ENCODE measurements around the gene AP3B1. TPM values are rescaled to one million over a fixed set of nuclear protein-coding genes. Genes with fewer than 3 reads are reported as not detected.

Gene AP3B1
- total RNA-seq, 1 experiment from 2014 or later, result 41.8 TPM

GRCh38 chr5:77958642-77959330 is 335.7 kb downstream of the AP3B1 start:
- H3K4ac ChIP-seq (ENCODE audit: low read depth, low read length), result no peak overlapping the region
- WGBS (ENCODE audit: extremely low coverage, insufficient read length, low lambda C conversion rate), result no CpG with 5 or more reads among the region's 12 CpGs
- no peak overlapping the region for H3K9ac ChIP-seq (ENCODE audit: extremely low read depth, insufficient read length, low read length)
- no peak overlapping the region for H2BK5ac ChIP-seq (ENCODE audit: insufficient read length, low read length)
- no peak overlapping the region for H3K23ac ChIP-seq (ENCODE audit: insufficient read length, low read depth, low read length)
- H3K4me1 ChIP-seq (ENCODE audit: insufficient read depth, low read length), result peaks cover 8% of the 10 kb centered on the region; the same call in 1 of the 2 replicates
- no peak overlapping the region for H2AFZ ChIP-seq (ENCODE audit: low read length)
- no peak overlapping the region for H3K14ac ChIP-seq (ENCODE audit: insufficient read depth, low read length)
- no peak overlapping the region for H4K8ac ChIP-seq (replicated peaks; ENCODE audit: insufficient read length, low read depth, low read length)
- H3K79me2 ChIP-seq (ENCODE audit: insufficient read depth, low read length), result no peaks in the 10 kb centered on the region
- H2AK5ac ChIP-seq (ENCODE audit: insufficient read length, low read length), result no peak overlapping the region
- H3K79me1 ChIP-seq (ENCODE audit: insufficient read depth, low read depth, low read length, poor library complexity, severe bottlenecking), result no peaks in the 10 kb centered on the region
- H3K27ac ChIP-seq (ENCODE audit: insufficient read length, low read depth, low read length), result no peak overlapping the region
- peaks cover 6% of the 10 kb centered on the region for H3K23me2 ChIP-seq (ENCODE audit: insufficient read length, low read depth, low read length, poor library complexity, severe bottlenecking)
- H4K5ac ChIP-seq (ENCODE audit: insufficient read length, low read depth, low read length), result no peak overlapping the region
- no peak overlapping the region for H3K18ac ChIP-seq (ENCODE audit: insufficient read length, low read depth, low read length)
- peaks cover 28 to 33% of the 10 kb centered on the region in 2 experiments for H3K4me1 Mint-ChIP-seq
- no peak overlapping the region for H3K56ac ChIP-seq (ENCODE audit: insufficient read length, low read depth, low read length)
- H2BK20ac ChIP-seq (ENCODE audit: low read depth, low read length, poor library complexity, severe bottlenecking), result no peak overlapping the region
- H3K27me3 ChIP-seq (ENCODE audit: insufficient read depth, low read length), result peaks cover 41% of the 10 kb centered on the region; the same call in 1 of the 2 replicates
- H4K20me1 ChIP-seq (ENCODE audit: control insufficient read depth, insufficient read depth, insufficient read length), result no peaks in the 10 kb centered on the region
- H3K36me3 Mint-ChIP-seq (ENCODE audit: insufficient read depth in 1 of 3, low read depth in 3 of 3), result no peaks in the 10 kb centered on the region; a peak in 1 of 7 replicates
- peaks cover 96% of the 10 kb centered on the region for H3K27me3 Mint-ChIP-seq (ENCODE audit: low read depth)
- peaks cover 0 to 6% of the 10 kb centered on the region in 2 experiments; a peak in 1 of 5 replicates for H3K9me3 Mint-ChIP-seq
- no peak overlapping the region for H2BK15ac ChIP-seq (ENCODE audit: low read depth, low read length)
- DNase-seq, result peak; percentile 64
- TF ChIP-seq, protein P1, sequence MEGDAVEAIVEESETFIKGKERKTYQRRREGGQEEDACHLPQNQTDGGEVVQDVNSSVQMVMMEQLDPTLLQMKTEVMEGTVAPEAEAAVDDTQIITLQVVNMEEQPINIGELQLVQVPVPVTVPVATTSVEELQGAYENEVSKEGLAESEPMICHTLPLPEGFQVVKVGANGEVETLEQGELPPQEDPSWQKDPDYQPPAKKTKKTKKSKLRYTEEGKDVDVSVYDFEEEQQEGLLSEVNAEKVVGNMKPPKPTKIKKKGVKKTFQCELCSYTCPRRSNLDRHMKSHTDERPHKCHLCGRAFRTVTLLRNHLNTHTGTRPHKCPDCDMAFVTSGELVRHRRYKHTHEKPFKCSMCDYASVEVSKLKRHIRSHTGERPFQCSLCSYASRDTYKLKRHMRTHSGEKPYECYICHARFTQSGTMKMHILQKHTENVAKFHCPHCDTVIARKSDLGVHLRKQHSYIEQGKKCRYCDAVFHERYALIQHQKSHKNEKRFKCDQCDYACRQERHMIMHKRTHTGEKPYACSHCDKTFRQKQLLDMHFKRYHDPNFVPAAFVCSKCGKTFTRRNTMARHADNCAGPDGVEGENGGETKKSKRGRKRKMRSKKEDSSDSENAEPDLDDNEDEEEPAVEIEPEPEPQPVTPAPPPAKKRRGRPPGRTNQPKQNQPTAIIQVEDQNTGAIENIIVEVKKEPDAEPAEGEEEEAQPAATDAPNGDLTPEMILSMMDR (conservative IDR thresholded peaks at IDR 0.05), result no peak
- H3K27ac Mint-ChIP-seq, result peak overlapping the region in 1 of 3 experiments; percentile 10; a peak in 1 of 7 replicates
- H3K4me3 Mint-ChIP-seq, result peak overlapping the region; percentile 18 to 78
- H3K4me2 ChIP-seq (ENCODE audit: insufficient read depth, insufficient read length, low read length), result peak overlapping the region; percentile 41
- H3T11ph ChIP-seq (ENCODE audit: low read length), result no peak overlapping the region
- H2BK120ac ChIP-seq (ENCODE audit: low read depth, low read length, poor library complexity, severe bottlenecking), result no peak overlapping the region
- H2BK12ac ChIP-seq (ENCODE audit: insufficient read length, low read depth, low read length), result no peak overlapping the region
- H3K9me3 ChIP-seq (ENCODE audit: control insufficient read depth, low read depth, low read length), result no peaks in the 10 kb centered on the region
- H4K91ac ChIP-seq (ENCODE audit: insufficient read length, low read depth, low read length), result no peak overlapping the region

Data from H9 (cell line).